Stimulated activated CD4-positive, alpha-beta T cell treated with anti-CD3 and anti-CD28 coated beads, Interleukin-1b, Interleukin-23, amount 100 ng/mL, for 1 hour (primary cell): ENCODE measurements around the gene MRTFB.

Experiments
- DNase-seq, 2 donors: peaks; one replicate each; pipeline ENCODE4 v3.0.0-alpha.2; 2020; ENCODE audit warnings: low read depth in 2 of 2

MRTFB gene

DNA sequence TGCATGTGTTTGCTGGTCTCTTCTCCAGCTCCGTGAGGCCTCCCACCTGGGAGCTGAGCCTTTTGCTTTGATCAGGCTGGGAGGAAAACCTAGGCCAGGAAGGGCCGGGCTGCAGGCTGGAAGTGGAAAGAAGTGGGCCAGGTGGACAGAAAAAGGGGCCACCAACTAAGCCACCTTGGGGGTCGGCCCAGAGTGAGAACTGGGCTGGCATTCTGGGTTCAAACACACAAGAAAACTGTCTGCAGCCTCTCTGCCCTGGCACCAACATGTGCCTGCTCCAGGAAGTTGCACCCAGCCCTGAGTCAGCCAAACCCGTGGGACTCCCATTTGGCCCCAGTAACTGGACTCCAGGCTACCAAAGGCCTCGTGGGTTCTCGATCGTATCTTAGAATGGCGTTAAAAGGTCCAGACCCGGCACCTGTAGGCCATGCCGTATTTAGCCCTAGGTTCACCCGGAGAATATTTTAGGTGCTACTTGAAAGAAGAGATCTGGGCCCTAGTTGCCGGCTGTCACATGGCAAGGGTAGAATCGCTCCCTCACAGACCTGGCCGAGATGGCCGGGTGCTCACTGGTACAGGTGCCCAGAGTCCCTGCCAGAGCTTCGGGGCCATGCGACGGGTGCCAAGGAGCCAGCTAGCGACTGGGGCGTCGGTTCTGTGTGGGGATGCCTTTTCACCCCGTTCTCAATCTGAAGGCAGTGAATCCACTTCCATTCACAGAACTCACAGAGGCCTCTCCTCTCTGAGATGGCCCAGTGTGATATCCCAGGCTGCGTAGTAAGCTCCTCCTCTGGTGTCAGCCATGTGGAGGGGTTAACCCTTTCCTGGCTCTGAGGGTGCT lies 236.6 kb downstream of the MRTFB start:
- DNase-seq: no peak

DNA sequence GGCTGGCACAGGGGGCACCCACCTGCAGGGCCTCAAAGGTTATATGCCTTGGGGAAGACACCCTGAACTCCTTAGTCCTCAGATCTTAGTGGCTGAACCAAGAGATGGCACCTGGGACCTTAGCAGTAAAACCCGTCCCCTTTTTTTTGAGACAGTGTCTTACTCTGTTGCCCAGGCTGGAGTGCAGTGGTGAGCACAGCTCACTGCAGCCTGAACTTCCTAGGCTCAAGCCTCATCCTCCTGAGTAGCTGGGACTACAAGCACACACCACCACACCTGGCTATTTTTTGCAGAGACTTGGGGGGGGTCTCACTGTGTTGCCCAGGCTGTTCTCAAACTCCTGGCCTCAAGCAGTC lies 237.2 kb downstream of the MRTFB start:
- no peak for DNase-seq

DNA sequence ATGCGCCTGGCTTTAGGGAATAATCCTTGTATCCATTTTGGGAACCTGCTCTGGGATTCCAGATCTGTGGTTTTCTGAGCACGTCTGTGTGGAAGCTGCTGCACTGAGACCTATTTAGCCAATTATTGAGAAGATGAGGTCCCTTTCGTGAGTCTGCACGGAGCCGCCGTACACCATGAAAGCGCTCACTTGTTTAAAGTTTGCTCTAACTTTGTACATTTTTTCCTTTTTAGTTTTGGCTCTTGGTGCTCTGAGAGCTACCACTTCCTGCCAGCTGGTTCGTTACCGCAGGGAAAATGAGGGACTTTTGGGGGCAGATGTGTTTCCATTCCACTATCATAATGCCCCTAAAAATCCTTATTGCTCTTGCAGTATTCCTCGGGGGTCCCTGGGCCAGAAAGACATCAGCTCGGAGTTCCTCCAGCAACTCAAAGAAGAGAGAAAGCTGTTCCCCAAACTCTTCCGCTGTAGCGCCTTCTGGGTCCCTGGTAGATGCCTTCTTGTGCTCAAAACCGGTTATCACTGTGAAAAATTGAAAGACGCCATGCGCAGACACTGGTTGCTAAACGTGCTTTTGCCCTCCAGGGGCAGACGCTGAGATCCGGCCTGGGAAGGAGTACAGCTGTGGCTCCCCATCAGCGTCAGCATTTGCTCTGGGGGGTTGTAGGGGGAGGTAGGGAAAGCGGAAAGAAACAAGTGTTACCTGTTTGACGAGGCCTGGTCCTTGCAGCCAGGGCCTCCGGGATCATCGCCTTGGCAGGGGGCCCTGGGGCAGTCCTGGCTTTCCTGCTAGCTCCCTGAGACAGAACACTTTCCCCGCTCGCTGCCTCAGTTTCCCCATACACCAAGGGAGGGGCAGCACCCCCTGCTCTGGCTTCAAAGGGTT lies 238.1 kb downstream of the MRTFB start:
- no peak for DNase-seq

DNA sequence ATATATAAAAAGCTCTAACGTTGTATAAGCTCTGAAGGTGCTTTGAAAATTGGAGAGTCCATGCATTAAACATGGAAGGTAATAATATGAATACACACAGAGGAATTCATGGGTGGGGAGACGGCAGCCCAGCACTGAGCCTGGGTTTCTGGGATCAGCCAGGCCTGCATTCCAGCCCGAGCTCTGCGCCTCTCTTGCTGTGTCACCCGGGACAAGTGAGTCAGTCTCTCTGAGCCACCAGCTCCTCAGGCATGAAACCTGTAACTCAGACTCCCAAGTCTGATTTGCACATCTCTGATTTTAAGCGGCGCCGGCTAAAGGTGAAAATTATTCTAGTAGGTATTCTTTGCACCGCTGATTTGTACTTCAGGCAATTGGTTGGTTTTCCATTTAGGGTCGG lies 238.8 kb downstream of the MRTFB start:
- DNase-seq: no peak

DNA sequence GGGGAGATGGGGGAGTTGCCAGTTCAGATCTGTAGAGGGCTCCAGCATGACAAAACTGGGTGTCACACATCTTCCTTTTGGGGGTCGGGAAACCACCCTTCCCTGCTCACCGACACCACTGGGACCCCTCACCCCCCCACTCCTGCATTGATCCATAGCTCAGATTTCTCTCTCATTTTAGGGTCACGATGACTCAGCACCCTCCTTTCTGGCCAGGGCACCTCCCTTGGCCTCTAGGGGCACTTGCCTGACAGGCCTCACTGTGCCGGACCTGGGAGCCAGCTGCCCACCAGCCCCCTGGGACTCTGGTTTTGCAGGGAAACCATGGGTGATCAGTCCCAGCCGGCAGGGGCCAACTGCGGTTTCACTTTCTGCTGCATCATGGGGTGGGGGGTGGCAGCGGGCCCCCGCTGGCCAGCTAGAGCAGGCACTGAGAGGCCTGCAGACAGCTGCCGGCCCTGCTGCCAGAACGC lies 239.4 kb downstream of the MRTFB start:
- no peak for DNase-seq

DNA sequence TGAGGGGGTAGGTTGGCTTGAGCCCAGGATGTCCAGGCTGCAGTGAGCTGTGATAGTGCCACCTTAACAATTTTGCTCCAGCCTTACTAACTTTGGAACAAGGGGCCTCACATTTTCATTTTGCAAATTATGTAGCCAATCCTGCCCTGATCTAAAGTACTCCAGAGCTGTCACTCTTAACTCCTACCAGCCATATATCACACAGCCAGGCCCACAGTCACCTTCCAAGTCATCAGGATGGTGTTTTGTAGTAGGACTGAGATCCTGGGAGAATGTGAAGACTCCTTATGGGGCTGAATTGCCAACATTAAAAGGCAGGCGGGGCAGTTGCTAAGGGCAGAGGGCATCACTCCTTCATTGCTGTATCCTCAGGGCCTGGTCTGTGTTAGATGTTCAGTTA lies 243.0 kb downstream of the MRTFB start:
- DNase-seq: no peak

DNA sequence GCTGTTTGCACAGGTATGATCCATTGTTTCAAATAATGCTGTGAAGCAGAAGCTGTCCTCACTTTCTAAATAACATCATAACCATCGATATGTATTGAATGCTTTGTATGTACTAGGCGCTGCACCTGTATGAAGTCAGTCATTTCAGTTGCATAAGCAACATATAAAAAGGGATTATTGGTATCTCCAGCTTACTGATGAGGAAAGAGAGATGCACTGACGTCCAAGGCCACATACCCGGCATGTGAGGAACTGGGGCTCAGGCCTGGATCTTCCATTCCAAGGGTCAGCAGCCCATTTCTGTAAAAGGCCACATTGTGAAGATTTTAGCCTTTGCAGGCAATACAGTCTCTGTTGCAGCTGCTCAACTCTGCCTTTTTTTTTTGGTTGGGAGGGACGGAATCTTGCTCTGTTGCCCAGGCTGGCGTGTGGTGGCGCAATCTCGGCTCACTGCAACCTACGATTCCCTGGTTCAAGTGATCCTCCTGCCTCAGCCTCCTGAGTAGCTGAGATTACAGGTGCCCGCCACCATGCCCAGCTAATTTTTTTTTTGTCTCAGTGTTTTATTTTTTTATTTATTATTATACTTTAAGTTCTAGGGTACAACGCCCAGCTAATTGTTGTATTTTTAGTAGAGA lies 244.7 kb downstream of the MRTFB start:
- no peak for DNase-seq
